Measurements from ENCODE around the gene ZBTB47.

The ZBTB47 gene

DNA sequence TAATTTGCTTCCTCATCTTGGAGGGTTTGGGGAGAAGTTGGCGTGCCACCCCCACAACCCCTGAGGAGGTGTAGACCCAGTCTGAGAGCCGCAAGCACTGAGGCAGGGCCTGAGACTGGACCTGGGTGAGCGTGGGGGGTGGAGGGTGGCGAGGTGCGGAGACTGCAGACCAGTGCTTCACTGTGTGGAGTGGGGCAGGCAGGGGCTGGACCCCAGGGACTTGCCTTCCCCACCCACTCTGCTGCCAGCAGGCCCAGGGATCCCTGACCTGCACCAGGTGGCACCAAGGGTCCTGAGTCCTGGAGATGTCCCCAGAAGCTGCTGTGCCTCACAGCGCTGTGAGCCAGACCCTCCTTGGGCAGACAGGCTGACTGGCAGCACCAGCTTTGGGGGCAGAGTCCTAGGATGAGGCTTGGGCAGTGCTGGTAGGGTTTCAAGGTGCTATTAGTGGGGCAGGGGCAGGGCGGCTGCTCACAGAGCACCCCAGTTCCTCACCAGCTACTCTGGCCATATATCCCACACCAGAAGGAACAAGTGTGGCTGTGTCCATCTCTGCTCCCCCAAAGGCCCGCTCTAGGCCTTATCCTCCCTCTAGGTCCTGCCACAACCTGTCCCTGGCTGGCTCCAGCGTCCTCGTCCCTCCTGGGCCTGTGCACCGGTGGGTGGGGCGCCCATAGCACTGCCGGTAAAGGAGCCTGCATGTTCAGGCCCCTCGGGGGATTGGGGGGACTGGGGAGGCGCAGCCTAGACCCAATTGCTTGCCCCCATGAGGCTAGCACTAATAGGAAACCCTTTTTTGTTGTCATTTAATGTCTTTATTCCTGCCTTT is 11.8 kb downstream of the ZBTB47 start:
- no peak for DNase-seq (ENCODE audit: low spot score)

DNA sequence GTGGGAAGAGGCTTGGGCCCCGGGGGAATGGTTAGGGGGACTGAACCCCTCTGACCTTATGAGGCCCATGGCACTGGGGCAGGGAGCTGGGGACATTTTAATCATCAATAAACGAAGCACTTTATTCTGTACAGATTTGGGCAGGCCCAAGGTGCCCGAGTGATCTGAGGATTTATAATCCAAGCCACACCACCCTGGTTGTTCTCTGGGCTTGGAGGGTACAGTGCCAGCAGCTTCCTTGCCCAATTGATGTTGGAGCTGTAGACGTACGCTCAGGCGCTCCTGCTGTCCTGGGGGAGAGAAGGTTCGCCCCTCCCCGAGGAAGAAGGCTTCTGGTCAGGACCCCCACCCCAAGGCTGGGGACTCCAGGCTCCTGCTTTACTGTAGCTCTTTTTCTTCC is 12.5 kb downstream of the ZBTB47 start:
- DNase-seq (ENCODE audit: low spot score), result no peak

DNA sequence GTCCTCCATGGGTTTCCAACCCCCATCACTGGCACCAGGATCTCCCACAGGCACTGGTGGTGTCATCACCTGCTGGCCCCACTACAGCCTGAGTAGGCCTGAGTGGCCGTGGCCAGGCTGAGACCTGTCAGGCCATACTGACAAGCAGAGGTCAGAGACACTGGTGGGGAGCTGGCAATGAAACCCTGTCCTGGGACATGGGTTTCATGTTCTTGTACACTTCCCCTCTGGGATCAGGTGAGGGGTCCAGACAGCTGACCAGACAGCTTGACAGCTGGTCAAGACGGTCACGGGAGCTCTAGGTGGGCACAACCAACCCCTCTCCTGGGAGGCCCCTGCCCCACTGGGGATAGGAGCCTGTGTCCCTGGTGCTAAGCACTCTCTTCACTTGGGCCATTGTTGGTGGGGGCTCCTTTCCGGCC is 13.1 kb downstream of the ZBTB47 start:
- DNase-seq (ENCODE audit: low spot score), result no peak

DNA sequence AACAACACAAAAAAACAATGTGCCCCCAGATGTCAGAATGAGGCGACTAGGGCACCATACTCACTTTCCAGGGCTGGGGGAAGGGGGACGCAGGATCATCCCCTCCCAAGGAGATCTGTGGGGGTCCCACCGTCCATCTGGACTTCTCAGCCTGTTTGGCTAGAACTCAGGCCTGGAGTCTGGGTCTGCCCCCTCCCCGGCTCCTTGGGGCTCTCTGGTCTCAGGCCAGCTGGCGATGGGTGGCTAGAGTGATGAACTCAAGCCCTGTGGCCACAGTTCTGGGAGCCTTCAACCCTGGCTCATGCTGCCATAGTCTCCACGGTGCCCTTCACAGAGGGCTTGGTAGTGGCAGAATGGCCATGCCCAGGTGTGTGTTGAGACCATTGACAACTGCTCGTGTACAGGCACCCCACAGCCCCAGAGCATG is 13.6 kb downstream of the ZBTB47 start:
- DNase-seq (ENCODE audit: low spot score), result no peak

DNA sequence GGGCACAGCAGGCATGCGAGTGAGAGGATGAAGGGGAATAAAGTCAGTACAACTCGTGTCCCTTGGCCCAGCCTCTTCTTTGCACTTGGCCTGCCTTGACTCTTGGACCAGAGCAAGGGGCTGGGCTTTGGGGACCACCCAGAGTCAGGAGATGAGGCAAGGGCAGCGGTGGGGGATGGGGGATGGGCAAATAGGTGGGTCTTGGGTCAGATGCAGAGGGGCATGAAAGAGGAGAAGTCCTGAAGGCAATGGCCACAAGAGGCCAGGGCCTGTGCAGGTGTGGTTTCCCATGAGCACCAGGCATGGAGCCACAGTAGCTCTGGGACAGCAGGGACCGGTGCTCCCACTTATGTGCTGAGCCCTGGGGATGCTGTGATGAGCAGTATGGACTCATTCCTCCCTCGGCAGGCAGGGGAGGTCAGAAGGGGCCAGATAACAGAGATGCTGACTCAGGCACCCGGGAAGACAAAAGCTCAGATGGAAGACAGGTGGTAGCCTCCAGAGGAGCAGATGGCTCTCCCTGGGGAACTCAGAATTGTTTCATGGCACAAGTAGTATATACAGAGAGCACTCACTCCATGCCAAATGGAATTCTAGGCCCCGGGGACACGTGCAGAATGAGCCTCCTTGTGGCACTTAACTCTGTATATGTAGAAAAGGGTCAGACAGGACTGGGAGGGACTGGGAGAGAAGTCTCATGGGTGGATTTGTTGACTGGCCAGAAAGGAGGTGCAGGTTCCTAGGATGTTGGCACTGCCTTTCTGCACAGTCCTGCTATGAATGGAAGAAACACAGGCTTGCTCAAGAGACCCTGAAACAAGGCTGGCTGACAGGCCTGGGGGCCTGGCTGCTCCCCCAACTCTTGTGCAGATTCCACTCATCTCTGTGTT is 14.3 kb downstream of the ZBTB47 start:
- DNase-seq (ENCODE audit: low spot score), result no peak

DNA sequence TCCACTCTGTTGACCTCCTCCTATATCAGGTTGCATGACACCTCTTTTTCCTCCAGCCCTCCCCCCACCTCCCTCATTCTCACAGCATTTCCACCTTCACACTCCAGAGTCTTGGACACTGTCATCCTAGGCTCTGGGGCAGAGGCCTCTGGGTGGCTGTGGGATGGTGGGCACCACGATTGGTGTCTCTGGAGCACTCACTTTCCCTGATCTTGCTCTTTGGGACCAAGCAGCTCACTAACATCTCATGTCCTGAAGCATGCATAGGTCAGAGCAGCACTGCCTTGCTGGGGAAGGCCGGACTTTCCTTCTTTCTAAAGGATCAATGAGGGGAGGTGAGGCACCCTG is 14.9 kb downstream of the ZBTB47 start:
- DNase-seq (ENCODE audit: low spot score), result no peak

DNA sequence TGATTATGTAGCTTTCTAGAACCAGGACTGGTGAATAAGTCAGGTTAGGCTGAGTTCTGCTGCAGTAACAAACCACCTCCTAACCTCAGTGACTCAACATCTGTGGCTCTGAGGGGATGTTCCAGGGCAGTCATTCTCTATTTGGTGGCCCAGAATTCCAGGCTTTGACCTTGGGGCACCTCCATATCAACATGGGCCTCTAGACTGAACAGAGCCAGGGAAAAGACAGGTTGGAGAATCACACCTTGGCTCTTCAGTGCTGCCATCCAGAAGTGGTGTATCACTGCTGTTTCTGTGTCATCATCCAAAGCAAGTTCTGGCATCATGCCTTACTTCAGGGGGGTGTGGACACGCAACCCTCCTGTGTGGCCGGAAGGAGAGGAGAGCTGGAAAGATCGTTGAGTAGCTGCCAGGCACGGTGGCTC is 15.3 kb downstream of the ZBTB47 start:
- DNase-seq (ENCODE audit: low spot score), result peak; percentile 10

DNA sequence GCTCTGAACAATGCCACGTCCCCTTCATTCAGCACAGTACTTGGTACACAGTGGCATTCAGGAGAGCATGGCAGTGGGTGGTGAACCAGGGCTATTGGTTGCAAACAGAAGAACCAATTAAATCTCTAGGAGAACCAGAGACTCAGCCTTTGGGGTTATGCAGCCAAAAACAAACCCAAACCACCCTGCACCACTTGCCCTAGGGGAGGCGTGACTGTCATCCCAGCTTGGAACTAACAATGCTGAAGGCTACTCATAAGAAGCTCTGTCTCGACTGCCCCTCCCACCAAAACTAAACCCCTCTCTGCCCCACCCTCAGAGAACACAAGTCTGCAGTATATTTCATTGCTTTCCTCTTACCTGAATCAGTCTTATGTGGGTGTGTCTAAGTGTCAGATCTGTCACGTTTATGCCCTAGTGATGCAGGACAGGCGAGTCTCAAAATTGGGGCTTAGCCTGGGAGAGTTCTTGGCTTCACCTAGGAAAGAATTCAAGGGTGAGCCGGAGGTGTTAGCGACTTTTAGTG is 16.6 kb downstream of the ZBTB47 start:
- peak; percentile 4 for DNase-seq (ENCODE audit: low spot score)

DNA sequence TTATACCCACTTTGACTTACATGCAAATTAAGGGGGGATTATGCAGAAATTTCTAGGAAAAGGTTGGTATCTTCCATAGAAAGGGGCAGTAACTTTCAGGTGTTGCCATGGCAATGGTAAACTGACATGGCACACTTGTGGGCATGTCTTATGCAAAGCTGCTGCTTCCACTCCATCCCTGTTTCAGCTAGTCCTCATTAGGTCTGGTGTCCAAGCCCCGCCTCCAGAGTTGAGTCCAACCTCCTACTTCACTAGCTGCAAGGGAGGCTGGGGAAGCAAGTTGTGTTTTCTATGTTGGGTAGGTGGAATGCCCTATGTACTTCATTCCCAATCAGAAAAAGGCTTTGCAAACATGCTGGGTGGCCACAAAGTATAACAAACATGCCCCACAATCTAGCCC is 17.2 kb downstream of the ZBTB47 start:
- DNase-seq (ENCODE audit: low spot score), result no peak

DNA sequence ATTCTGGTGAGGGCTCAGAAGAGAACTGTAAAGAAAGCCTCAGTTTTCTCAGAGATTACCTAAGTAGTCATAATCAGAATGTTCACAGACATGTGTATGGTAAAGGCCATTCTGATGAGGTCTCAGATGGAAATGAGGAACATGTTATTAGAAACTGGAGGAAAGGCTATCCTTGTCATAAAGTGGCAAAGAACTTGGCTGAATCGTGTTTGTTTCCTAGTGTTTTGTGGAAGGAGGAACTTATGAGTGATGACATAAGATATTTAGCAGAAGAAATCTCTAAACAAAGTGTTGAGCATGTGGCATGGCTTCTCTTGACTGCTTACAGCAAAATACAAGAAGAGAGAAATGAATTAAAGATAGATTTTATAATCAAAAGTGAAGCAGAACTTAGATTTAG is 19.0 kb downstream of the ZBTB47 start:
- DNase-seq (ENCODE audit: low spot score), result no peak

DNA sequence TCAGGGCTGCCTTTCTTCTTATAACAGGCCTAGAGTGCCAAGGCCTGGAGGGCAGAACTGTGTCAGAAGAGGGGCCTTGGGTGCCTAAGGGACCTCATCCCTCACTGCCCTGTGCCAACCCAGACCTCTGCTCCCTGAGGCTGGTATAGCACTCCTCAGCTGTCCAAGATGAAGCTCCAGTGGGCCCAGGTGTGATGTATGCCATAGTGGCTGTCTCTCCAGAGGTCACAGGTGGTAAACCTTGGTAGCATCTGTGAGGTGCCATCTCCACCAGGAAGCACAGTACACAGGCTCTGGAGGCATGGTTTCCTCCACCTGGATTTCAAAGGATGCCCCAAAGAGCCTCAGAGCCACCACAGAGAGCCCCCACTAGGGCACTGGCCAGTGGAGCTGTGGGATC is 19.6 kb downstream of the ZBTB47 start:
- no peak for DNase-seq (ENCODE audit: low spot score)

DNA sequence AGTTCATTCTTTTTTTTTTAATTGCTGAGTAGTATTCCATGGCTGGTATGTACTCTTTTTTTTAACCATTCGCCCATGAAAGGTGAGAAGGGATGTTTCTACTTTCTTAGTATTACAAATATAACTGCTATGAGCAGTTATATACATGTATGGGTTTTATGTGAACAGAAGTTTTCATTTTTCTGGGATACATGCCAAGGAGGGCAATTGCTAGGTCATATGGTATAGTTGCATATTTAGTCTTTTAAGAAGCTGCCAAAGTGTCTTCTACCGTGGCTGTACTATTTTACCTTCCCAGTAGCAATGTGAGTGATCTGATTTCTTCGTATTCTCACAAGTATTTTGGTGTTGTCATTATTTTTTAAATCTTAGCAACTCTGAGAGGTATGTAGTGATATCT is 20.6 kb downstream of the ZBTB47 start:
- DNase-seq (ENCODE audit: low spot score), result no peak

DNA sequence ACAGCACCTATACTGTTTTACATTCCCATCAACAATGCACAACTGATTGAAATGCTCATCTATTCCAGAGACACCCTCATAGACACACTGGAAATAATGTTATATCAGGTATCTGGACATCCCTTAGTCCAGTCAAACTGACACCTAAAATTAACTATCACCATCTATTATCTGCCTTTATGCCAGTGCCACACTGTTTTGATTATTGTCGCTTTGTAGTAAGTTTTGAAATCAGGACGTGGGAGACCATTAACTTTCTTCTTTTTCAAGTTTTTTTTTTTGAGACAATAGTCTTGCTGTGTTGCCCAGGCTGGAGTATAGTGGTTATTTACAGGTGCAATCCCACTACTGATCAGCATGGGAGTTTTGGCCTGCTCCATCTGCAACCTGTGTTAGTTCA is 22.4 kb downstream of the ZBTB47 start:
- DNase-seq (ENCODE audit: low spot score), result no peak

DNA sequence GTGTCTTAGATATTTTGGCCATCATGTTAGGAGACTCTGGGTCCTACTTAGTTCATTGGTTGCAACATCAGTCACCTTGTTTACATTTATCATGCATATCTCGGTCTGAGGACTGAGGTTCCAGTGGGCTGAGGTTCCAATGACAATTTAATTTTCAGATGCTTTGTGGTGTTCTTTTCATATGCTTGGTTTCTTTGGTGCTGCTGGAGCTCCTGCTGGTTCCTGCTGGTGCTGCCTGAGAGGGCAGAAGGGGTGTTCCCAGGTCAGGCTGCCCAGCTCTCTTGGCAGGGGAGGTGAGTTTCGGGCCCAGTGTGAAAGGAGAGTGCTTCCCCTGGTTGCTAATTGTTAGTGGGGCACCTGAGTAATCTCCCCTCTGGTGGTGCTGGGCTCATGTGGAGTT is 24.9 kb downstream of the ZBTB47 start:
- no peak for DNase-seq (ENCODE audit: low spot score)

DNA sequence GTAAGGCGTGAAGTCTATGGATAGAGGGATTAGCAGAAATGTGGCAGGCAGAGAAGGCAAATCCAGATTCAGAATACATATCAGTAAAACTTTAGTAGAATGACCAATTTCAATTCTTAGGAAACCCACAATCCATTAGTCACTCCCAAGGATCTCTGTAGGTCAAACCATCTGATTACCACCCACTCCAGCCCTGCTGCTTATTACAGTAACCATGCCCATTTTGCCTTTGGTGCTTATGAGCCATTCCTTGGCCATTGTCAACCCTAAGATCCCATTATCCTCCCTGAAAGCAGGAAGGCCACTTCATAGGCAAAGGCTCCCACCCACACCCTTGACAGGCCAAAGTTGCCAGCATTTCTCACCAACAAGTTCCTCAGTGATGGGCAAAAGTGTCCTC is 26.8 kb downstream of the ZBTB47 start:
- DNase-seq (ENCODE audit: low spot score), result no peak

DNA sequence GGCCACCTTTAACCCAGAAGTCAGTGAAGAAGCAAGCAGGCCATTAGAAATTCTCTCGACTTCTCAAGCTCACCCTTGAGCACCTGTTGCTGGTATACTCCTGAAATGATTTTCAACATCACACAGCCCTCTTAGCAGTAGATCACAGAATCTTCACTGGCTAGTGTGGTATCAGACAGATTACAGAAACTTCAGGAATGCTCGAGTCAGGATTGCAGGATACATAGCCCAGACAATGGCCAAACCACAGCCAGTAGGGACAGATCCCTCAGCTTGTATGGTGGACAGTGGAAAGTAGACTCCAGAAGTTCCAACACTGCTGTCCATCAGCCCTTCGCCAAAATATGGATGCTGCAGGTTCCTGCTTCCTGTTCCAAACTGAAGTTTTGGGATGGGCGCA is 27.3 kb downstream of the ZBTB47 start:
- DNase-seq (ENCODE audit: low spot score), result no peak

DNA sequence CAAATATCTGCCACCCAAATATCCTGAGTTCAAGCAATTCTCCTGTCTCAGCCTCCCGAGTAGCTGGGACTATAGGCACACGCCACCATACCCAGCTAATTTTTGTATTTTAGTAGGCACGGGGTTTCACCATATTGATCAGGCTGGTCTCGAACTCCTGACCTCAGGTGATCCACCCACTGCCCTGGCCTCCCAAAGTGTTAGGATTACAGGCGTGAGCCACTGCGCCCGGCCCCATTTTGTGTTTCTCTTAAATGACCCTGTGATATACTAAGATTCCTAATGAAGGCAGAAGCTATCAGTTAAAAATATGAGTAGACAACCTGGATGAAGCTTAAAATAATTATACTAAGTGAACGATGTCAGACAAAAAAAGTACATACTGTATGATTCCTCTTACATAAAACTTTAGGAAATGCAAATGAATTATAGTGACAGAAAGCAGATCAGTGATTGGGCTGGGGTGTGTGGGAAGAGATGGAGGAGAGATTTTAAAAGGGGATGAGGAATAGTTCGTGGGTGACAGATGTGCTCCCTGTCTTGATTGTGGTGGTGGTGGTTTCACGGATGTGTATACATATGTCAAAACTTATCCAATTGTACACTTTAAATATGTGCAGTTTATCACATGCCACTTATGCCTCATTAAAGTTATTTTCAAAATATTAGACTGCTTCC is 28.0 kb downstream of the ZBTB47 start:
- DNase-seq (ENCODE audit: low spot score), result no peak

DNA sequence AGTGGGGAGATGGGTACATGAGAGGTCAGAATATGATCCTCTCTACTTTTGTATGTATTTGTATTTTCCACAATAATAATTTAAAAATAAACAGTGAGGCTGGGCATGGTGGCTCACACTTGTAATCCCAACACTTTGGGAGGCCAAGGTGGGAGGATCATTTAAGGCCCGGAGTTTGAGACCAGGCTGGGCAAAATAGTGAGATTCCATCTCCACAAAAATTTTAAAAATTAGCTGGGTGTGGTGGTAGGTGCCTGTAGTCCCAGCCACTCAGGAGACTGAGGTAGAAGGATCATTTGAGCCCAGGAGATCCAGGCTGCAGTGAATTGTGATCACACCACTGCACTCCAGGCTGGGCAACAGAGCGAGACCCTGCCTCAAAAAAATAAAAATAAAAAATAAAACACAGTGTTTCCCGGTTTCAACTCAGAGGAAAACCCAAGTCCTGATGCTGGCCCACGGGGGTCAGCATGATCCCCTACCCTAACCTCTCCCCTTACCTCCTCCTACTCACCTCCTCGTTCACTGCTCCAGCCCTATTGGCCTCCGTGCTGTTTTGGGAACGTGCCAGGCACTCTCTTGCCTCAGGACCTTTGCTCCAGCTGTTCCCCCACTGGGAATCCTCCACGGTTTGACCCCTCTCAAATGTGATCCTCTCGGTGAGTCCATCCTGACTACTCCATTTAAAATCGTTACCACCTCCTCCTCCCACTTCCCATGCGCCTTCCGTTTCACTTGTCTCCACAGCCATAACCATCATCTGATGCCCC is 29.0 kb downstream of the ZBTB47 start:
- DNase-seq (ENCODE audit: low spot score), result no peak

DNA sequence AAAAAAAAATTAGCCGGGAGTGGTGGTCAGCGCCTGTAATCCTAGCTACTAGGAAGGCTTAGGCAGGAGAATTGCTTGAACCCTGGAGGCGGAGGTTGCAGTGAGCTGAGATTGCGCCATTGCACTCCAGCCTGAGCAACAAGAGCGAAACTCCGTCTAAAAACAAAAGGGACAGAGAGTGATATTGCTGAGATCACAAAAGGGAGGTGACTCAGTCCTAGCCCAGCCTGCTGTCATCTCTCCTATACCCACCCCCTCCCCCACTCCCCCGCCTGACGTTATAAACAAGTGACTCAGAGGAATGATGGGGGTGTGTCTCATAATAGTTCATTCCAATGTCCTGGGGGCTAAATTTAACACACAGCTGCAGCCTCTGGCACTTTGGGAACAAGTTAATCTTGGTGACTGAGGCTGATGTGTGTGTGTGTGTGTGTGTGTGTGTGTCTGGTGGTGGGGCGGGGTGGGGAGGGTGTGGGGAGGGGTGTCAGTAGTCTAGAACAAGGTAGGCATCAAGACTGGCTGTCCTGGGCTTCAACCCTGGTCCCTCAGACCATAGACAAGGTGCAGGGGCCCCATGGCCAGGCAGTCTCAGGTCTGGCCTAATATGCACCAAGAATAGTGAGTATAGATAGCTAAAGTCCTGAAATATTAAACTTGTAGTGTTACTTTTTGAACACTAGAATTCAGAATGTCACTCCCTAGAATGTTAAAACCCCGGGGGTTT is 30.5 kb downstream of the ZBTB47 start:
- peak; percentile 73 for DNase-seq (ENCODE audit: low spot score)

DNA sequence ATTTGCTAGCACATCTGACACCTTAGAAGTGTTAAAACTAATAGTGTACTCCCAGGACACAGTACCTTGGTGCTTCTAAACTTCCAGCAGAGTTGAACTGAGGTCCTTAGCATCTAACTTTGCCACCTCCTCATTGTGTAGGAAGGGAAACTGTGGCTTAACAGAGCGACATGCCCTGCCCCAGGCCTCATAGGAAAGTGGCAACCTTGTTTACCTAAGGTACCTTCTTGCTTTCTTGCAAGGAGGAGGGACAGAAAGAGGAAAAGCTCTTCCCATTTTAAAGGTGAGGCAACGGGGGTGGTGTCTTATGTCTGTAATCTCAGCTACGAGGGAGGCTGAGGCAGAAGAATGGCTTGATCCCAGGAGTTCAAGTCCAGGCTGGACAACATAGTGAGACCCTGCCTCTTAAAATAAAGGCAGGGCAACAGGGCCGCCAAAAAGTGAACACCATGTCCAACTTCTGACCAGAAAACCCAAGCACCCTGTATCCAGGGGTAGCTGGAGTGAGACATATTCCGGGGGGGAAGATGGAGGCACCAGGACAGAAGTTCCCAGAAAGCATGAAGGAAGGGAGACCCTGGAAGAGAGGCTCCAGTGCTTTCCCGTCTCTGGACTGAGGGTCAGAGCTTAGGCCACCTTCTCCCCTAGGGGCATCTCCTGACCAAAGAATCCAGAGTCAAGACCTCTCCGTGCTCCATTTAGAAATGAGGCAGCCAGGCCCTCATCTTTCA is 31.3 kb downstream of the ZBTB47 start:
- DNase-seq (ENCODE audit: low spot score), result no peak
